PC-9 (cell line): ENCODE results near the gene TCEAL9.

Experiments
- EZH2 ChIP-seq: fragments of 200-600 bp; sonication (generic); IDR thresholded peaks from 2 replicates; pipeline ENCODE4 v1.8.0; 2017; ENCODE audit warnings: antibody characterized with exemption, low read depth
- TF ChIP-seq, protein P1 (sequence below): fragments of 200-600 bp; sonication (generic); conservative IDR thresholded peaks from 2 replicates; pipeline ENCODE4 v1.6.1; 2017; ENCODE audit warnings: mixed run types, antibody characterized with exemption, mild to moderate bottlenecking, moderate library complexity

- TF ChIP-seq, protein P1, sequence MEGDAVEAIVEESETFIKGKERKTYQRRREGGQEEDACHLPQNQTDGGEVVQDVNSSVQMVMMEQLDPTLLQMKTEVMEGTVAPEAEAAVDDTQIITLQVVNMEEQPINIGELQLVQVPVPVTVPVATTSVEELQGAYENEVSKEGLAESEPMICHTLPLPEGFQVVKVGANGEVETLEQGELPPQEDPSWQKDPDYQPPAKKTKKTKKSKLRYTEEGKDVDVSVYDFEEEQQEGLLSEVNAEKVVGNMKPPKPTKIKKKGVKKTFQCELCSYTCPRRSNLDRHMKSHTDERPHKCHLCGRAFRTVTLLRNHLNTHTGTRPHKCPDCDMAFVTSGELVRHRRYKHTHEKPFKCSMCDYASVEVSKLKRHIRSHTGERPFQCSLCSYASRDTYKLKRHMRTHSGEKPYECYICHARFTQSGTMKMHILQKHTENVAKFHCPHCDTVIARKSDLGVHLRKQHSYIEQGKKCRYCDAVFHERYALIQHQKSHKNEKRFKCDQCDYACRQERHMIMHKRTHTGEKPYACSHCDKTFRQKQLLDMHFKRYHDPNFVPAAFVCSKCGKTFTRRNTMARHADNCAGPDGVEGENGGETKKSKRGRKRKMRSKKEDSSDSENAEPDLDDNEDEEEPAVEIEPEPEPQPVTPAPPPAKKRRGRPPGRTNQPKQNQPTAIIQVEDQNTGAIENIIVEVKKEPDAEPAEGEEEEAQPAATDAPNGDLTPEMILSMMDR, result no peak
- no peak for TF ChIP-seq EZH2
Observed at GRCh38 chrX:103367502-103367901, 11.2 kb downstream of the TCEAL9 start.
